Erythroblast (primary cell): Measurements from ENCODE around the gene C10orf120.

Experiments
- GATA1 ChIP-seq: IDR thresholded peaks from 2 replicates; pipeline ENCODE4 v1.6.1; 2011; ENCODE audit warnings: low read depth, mild to moderate bottlenecking, control low read depth, low read length, moderate library complexity
- POLR2A ChIP-seq: IDR thresholded peaks from 2 replicates; pipeline ENCODE4 v1.6.1; 2011; ENCODE audit warnings: mild to moderate bottlenecking, low read length

GRCh38 chr10:122706947-122707346 is 7.3 kb upstream of the C10orf120 start:
- TF ChIP-seq POLR2A (no peak), GATA1 (no peak)
